Lower leg skin (tissue), 3 donors: ENCODE data around the gene THAP4.

Experiments used
- CTCF ChIP-seq, 3 donors: fragments of 450-650 bp; IDR thresholded peaks; one replicate each; pipeline ENCODE4 v1.5.1; 2016; ENCODE audit warnings: antibody characterized with exemption in 3 of 3, mild to moderate bottlenecking in 3 of 3, moderate library complexity in 2 of 3
- POLR2A ChIP-seq, 2 donors: fragments of 450-650 bp; IDR thresholded peaks; one replicate each; pipeline ENCODE4 v1.6.1; 2016 to 2017; ENCODE audit warnings: antibody characterized with exemption in 2 of 2, mild to moderate bottlenecking in 1 of 2, moderate library complexity in 1 of 2

- TF ChIP-seq CTCF (IDR thresholded peaks at IDR 0.05) (no peak), POLR2A (IDR thresholded peaks at IDR 0.05) (no peak)
These were observed 17.6 kb upstream of the THAP4 start for GRCh38 chr2:241654551-241654950.
